ENCODE results near the gene QKI.

DNA sequence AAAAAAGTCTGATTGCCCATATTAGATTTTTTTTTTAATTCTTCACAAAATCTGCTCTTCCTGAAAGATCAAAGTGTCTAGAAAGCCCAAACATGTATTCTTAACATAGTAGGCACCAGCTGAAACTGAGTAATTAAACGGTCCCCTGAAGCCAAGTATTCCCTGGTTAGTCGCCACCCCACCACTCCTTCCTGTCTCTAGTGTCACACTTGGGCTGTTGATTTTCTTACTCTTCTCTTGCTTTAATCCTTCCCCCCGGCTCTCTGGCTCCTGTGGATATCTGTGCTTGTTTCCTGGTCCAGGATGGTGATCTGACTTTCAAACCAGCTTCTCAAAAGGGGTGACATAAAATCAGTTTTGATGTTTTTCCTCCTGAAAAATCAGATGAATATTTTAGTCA is 162.9 kb downstream of the QKI start:
- TF ChIP-seq, protein P1, sequence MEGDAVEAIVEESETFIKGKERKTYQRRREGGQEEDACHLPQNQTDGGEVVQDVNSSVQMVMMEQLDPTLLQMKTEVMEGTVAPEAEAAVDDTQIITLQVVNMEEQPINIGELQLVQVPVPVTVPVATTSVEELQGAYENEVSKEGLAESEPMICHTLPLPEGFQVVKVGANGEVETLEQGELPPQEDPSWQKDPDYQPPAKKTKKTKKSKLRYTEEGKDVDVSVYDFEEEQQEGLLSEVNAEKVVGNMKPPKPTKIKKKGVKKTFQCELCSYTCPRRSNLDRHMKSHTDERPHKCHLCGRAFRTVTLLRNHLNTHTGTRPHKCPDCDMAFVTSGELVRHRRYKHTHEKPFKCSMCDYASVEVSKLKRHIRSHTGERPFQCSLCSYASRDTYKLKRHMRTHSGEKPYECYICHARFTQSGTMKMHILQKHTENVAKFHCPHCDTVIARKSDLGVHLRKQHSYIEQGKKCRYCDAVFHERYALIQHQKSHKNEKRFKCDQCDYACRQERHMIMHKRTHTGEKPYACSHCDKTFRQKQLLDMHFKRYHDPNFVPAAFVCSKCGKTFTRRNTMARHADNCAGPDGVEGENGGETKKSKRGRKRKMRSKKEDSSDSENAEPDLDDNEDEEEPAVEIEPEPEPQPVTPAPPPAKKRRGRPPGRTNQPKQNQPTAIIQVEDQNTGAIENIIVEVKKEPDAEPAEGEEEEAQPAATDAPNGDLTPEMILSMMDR (IDR thresholded peaks at IDR 0.05 in 4 of 5, conservative IDR thresholded peaks at IDR 0.05 in 1 of 5): no peak
- TF ChIP-seq POLR2A (IDR thresholded peaks at IDR 0.05): no peak

All from gastrocnemius medialis (tissue), 4 donors.